GM19043 (cell line): ENCODE measurements around the gene LRRC75A.

ENCODE experiments used
- ATAC-seq: cut with Tn5 transposase; IDR thresholded peaks from one replicate; pipeline ENCODE4 v1.9.1; 2021; ENCODE audit warnings: low read depth; ENCODE audit not compliant: unreplicated experiment

LRRC75A gene

DNA sequence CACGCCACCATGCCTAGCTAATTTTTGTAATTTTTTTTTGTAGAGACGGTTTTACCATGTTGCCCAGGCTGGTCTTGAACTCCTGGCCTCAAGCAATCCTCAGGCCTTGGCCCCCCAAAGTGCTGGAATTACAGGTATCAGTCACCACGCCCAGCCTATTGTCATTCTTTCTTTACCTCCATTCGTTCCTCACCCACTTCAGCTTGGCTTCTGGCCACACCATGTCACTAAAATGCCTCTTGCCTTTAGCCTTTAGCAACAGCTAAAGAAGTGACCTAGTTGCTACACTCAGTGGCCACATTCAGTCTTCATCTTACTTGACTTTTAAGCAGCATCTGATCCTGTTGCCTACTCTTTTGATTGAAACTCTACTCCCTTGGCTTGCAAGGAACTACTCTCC lies 3.6 kb upstream of the LRRC75A start:
- no peak for ATAC-seq

DNA sequence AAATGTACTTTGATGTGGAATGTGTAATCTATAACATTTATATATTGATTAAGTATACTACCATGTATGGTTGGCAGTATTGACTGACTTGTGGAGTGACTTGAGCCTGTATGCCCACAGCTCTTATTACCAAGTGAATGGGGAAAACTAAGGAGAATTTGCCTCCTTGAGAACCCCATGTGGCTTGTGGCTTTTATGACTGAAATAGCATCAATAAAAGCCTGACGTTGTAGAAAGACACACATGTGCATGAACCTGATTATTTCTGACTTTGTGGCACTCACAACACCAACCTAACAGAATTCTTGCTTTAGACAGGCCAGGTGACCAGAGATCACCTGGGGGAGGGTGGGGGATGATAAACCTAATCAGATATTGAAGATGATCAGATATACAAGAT lies 2.1 kb upstream of the LRRC75A start:
- no peak for ATAC-seq

GRCh38 chr17:16493531-16494046 lies 1.6 kb upstream of the LRRC75A start:
- ATAC-seq = no peak

DNA sequence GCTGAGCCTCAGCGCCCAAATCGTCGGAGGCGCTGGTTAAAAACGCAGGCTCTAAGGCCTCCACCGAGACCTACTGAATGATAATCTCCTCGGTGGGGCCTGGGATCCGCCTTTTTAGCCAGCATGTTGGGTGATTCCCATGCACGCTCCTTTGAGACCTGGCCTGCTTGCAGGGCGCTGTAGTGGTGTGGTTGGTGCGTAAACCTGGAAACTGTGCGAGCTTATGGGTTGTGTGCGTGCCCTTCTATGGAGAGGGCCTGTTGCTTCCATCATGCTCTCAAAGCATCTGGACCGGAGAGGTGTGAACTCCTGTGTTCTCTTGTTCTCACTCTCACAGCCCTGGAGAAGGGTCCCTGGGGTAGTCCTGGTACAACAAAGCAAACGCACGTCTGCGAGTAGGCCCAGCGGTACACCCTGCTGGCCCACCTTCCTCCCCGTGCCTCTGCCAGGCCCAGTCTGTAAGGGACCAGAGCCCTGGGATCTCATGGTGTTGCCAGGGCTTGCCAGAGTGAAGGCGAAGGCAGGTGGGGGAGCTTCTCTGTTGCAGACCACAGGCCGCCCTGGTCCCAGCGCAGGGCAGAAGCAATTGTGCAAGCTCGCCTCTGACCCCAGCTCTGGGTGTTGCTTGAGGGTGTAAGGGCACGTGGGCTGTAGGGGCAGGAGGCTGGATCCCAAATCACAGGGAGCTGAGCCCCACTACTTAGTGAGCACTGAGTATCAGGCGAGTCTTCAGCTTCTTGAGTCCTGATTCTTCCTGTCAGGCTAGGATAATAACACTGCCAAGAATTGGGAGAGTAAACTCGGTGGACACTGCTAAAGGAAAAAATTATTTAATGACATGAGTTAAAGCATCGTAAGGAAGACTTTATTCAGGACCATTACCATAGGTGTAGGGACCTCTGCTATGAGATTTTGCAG lies 879 bp upstream of the LRRC75A start:
- ATAC-seq = no peak

DNA sequence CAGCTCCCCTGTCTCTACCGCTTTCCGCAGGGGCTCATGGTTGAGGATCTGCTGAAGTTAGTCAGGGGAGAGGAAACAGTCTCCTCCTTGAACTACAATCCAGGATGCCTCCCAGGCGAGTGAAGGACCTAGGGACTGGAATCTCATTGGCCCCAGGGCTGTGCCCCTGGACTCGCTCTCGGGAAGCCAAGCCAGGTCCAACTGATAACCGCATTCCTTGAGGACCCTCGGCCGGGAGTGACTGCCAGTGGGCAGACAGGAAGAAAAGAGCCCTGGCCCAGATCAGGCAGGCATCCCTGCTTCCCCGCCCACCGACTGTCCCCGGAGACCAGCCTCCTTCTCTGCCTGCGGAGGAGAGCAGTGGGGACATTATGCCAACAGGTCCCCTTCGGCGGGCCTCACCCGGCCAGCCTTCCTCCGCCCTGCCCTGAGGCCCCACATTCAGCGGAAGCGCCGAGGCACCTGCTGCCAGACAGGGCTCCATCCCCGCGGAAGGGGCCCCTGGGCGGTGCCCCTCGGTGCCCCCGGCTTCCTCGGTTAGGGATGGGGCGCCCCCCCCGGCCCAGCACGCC lies 776 bp downstream of the LRRC75A start:
- no peak for ATAC-seq

GRCh38 chr17:16489431-16489830 lies 2.6 kb downstream of the LRRC75A start:
- no peak for ATAC-seq

DNA sequence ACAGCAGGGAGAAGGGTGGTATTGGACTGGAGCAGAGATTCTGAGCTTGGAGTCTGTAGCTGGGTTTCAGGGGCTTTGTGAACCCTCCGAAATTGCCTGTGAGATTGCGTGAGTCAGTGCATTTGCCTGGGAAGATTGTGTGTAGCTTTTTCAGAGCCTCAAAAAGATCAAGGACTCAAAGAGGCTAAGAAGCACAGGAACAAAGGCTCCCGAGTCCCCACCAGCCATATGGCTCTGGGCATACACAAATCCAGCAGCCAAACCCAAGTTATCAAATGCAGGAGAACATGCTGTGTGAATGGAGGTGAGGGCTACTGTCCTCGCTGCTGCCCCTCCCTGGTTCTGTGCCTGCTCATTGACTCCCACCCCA lies 3.0 kb downstream of the LRRC75A start:
- no peak for ATAC-seq

DNA sequence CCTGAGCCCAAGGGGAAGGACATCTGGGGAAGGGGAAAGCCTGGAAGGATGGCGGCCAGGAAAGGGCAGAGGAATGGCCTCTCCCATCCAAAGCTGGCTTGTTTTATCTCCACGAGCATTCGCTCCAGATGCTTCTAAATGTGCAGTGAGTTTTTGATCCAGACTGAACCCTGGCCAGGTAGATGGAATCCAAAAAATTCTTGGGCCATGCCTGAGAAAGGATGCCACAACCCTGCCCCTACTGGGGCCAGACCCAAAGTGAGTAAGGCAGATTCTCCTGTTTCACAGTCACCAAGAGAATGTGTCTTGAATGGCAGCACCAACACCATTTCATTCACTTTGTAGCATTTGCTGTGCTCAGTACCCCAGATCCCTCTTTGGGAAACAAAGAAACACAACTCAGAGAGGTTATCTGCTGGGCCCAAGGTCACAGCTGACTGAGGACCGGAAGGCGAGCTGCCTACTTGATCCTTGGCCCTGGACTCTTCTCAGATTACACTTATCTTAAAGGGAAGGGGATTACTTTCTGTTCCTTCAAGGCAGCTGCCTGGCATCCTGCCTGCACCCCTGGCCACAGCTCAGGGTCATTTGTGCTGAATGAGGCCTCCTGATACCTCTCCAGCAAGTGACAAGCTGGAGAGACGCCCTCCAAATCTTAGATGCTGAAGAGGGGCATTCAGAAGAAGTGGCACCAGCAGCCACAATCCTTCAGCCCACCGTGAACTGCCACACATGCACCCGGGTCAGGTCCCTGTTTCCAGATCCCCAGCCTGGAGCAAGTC lies 3.6 kb downstream of the LRRC75A start:
- ATAC-seq = no peak

DNA sequence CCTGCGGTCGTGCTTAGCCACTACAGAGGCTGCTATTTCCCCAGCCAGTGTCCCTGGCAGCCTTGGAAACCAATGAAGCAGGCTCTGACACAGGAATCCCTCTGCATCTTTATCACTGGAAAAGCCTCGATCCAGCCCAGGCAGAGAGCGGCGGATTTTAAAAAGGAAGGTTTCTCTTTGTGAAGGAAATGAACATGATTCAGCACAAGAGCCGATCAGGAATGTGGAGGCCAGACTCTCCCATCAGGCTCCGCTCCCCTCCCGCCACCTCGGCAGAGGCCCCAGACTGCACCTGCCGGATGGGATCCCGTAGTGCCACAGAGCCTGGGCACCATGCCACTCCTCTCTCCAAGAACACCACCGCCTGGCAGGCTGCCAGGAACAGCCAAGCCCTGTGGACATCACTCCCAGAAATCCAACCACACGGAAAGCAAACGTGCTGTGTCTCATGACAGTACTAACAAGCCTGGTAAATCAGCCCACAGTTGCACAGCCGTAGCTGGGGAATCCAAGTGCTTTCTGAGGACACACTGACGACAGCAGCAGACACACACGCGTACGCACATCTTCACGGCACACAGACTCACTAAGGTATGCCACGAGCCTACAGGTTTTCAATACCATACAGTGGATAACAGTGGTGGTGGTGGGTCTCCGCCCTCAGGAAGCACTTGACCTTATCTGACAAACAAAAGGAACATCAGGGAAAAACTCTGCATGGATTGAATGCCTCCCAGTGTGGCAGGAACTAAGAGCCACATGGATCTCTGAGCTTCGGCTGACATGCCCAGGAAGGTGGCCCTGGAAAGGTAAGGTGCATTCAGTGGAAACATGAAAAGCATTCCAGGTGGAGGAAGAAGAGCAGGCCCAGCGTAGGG lies 5.4 kb downstream of the LRRC75A start:
- no peak for ATAC-seq

DNA sequence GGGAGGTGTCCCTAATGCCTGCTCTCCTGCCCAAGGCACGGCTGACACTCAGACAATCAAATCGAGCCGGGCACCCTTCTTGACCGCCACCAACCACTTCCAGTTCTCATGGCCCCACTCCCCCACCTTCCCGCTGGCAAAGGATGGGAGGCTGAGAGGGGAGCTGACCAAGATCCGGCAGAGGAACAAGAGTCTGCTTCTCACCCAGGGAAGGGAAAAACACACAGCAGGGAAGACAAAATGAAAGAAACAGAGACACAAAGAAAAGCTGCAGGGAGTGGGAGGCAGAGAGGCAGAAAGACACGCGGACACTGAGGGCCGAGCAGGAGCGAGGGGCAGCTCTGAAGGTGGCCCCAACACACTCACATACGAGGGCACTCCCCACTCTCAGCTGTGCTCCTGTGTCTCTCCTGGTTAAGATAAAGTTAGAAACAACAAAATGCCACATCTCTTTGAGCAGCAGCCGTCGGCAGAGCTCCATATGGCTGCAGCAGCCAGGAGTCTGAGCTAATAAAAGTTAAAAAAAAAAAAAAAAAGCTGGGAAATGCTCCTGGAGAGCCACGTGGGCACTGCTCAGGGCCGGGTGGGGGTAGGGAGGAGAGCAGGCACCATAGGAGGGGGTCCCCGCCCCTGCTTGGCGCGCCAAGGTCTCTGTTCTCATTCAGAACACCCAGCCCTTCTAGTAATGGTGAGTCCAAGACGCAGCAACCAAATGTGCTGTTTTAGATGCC lies 7.4 kb downstream of the LRRC75A start:
- no peak for ATAC-seq

- no peak for ATAC-seq
These were observed 8.9 kb downstream of the LRRC75A start for GRCh38 chr17:16483021-16483645.

DNA sequence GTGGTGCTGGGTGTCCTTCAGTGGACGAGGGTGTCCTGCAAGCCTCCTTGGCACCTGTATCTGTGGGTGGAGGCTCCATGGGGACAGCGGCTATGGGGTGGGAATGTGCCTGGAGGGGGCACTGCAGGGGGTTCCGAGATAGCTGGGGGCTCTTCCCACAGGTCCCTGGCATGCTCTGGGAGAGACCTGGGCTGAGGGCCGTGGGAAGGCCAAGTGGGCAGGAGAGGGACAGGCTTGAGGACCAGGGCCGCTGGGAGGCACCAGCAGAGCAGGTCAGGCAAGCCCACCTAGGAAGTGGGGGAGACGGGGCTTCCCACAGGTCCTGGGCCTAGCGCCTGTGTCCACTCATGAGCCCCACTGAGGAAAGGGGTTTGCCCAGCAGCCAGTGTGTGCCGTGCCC lies 9.7 kb downstream of the LRRC75A start:
- ATAC-seq = no peak

GRCh38 chr17:16480995-16481394 lies 11.0 kb downstream of the LRRC75A start:
- no peak for ATAC-seq

- no peak for ATAC-seq
These were observed 12.7 kb downstream of the LRRC75A start for GRCh38 chr17:16479264-16479663.

DNA sequence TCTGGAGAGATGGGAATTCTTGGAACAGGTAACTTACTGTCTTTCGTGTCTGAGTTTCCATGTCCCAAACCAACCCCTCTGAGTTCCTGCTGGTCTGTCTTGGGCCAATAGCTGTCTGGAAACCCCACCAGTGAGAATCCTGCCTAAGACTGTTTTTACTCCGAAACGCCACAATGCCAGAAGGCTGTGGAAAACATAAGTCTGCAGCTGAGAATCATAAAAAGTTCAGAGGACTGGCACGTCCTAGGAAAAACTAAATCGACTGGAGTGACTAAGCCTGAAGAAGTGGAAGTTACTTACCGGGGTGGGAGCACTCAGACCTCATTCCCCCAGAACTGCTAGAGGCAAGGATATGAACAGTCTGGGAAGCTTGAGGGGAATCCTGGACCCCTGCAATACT lies 13.3 kb downstream of the LRRC75A start:
- no peak for ATAC-seq

DNA sequence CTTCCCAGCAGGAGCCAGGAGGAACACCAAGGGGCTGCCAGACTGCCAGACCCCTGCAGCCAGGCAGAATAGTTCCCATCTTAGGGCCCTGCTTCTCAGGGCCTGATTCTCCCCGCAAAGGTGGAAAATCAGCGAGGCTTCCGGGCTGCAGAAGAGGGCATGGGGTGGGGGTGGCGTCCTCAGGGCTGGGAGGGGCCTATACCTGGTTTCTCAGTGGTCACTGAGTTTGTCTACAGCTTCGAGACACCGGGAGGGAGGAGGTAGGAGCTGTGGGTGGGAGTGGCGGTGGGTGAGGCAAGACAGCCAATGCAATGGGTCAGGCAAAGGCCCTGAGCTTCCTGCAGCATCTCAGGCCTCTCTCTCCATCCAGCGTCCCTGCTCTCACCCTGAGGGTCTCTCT lies 14.3 kb downstream of the LRRC75A start:
- no peak for ATAC-seq

GRCh38 chr17:16477255-16477654 lies 14.7 kb downstream of the LRRC75A start:
- ATAC-seq = no peak

- no peak for ATAC-seq
These were observed 16.8 kb downstream of the LRRC75A start for GRCh38 chr17:16475179-16475704.
